Activated naive CD4-positive, alpha-beta T cell (primary cell): ENCODE measurements around the gene GADD45GIP1.
A peak's percentile ranks its signal among the peaks of the same experiment; 100 is the strongest.

Experiments used
- DNase-seq, 4 experiments: peaks; one replicate each; lab custom pipeline; 2025; lab: John Stamatoyannopoulos, UW

GADD45GIP1 gene

GRCh38 chr19:12956446-12957388 lies at the start of gene GADD45GIP1:
TSS of gene GADD45GIP1 (minus strand) at chr19:12957223. CDS start at chr19:12957212, 11 bp downstream.
- peak; percentile 53 to 78 (median 60) for DNase-seq

GRCh38 chr19:13005861-13006370 lies 48.9 kb upstream of the GADD45GIP1 start:
- DNase-seq, result no peak

- no peak for DNase-seq
Observed at GRCh38 chr19:13005253-13005652, 48.2 kb upstream of the GADD45GIP1 start.

GRCh38 chr19:13004273-13004672 lies 47.2 kb upstream of the GADD45GIP1 start:
- DNase-seq, result no peak

- DNase-seq, result no peak
Observed at GRCh38 chr19:13003081-13003480, 46.1 kb upstream of the GADD45GIP1 start.

GRCh38 chr19:13002166-13002898 lies 45.3 kb upstream of the GADD45GIP1 start:
- no peak for DNase-seq

GRCh38 chr19:13001502-13002165 lies 44.6 kb upstream of the GADD45GIP1 start:
- no peak for DNase-seq

GRCh38 chr19:13001166-13001501 lies 44.1 kb upstream of the GADD45GIP1 start:
- DNase-seq, result no peak

GRCh38 chr19:12997967-12998940 lies 41.2 kb upstream of the GADD45GIP1 start:
- no peak for DNase-seq

- no peak for DNase-seq
Observed at GRCh38 chr19:12997179-12997966, 40.4 kb upstream of the GADD45GIP1 start.

- no peak for DNase-seq
Observed at GRCh38 chr19:12996406-12997094, 39.5 kb upstream of the GADD45GIP1 start.

- DNase-seq, result no peak
Observed at GRCh38 chr19:12995596-12996405, 38.8 kb upstream of the GADD45GIP1 start.

- DNase-seq, result peak in 2 of 4 experiments; percentile 20 to 53
Observed at GRCh38 chr19:12994701-12995595, 37.9 kb upstream of the GADD45GIP1 start, which contains the start of gene NFIX. TSS of gene NFIX (plus strand) at chr19:12995475. CDS start at chr19:12995838, 363 bp downstream.

GRCh38 chr19:12993562-12993961 lies 36.5 kb upstream of the GADD45GIP1 start:
- no peak for DNase-seq

- DNase-seq, result no peak
Observed at GRCh38 chr19:12992729-12993128, 35.7 kb upstream of the GADD45GIP1 start.

GRCh38 chr19:12991296-12991695 lies 34.3 kb upstream of the GADD45GIP1 start:
- no peak for DNase-seq

- no peak for DNase-seq
Observed at GRCh38 chr19:12990853-12991252, 33.8 kb upstream of the GADD45GIP1 start.

- no peak for DNase-seq
Observed at GRCh38 chr19:12990431-12990830, 33.4 kb upstream of the GADD45GIP1 start.
